ENCODE measurements around the gene PIAS4. TPM values are rescaled to one million over a fixed set of nuclear protein-coding genes. Genes with fewer than 3 reads are reported as not detected.

The PIAS4 gene
- total and polyA plus RNA-seq, 2 donors (not counting 3 experiments of a cell fraction or from before 2014, with no cell fraction given) = 26.2 to 46.2 TPM

DNA sequence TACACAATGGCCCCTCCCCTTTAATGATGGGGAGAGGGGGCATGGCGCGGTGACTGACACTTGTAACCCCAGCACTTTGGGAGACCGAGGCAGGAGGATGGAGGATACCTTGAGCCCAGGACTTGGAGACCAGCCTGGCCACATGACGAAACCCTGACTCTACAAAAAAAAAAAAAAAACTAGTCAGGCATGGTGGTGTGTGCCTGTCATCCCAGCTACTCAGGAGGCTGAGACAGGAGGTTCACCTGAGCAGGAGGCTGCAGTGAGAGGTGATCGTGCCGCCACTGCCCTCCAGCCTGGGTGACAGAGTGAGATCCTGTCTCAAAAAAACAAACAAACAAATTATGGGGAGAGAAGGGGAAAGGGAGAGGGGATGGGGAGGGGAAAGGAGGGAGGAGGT lies 72.9 kb downstream of the PIAS4 start:
- TF ChIP-seq MAX (IDR thresholded peaks at IDR 0.05; ENCODE audit: insufficient read depth, insufficient read length) (no peak), GATA2 (IDR thresholded peaks at IDR 0.05; ENCODE audit: insufficient read depth, insufficient read length, low read depth, low read length) (no peak), MYC (IDR thresholded peaks at IDR 0.05; ENCODE audit: low read depth, low read length) (no peak), EZH2 (IDR thresholded peaks at IDR 0.05; ENCODE audit: borderline replicate concordance, low read depth, low read length, severe bottlenecking) (no peak), FOS (IDR thresholded peaks at IDR 0.05; ENCODE audit: borderline replicate concordance, insufficient read depth, low read length) (no peak), POLR2AphosphoS5 (IDR thresholded peaks at IDR 0.05; ENCODE audit: insufficient read depth, low read depth, low read length) (no peak)
- TF ChIP-seq, protein P1, sequence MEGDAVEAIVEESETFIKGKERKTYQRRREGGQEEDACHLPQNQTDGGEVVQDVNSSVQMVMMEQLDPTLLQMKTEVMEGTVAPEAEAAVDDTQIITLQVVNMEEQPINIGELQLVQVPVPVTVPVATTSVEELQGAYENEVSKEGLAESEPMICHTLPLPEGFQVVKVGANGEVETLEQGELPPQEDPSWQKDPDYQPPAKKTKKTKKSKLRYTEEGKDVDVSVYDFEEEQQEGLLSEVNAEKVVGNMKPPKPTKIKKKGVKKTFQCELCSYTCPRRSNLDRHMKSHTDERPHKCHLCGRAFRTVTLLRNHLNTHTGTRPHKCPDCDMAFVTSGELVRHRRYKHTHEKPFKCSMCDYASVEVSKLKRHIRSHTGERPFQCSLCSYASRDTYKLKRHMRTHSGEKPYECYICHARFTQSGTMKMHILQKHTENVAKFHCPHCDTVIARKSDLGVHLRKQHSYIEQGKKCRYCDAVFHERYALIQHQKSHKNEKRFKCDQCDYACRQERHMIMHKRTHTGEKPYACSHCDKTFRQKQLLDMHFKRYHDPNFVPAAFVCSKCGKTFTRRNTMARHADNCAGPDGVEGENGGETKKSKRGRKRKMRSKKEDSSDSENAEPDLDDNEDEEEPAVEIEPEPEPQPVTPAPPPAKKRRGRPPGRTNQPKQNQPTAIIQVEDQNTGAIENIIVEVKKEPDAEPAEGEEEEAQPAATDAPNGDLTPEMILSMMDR (IDR thresholded peaks at IDR 0.05; ENCODE audit: extremely low read depth in 1 of 2, insufficient read depth in 1 of 2, low read depth in 1 of 2, low read length in 2 of 2) = no peak
- Histone ChIP-seq H3K4me2 (ENCODE audit: insufficient read depth, low read length) (no peak overlapping the region), H3K9me1 (replicated peaks; ENCODE audit: control insufficient read depth, extremely low read depth, insufficient read depth, low read length) (no peaks in the 10 kb centered on the region), H3K27me3 (ENCODE audit: control insufficient read depth in 2 of 2, insufficient read depth in 2 of 2, low read length in 2 of 2) (no peaks in the 10 kb centered on the region), H3K27ac (ENCODE audit: insufficient read depth, low read depth, low read length) (no peak overlapping the region), H3K79me2 (ENCODE audit: control insufficient read depth, insufficient read depth, low read length) (no peaks in the 10 kb centered on the region), H3K9ac (replicated peaks; ENCODE audit: extremely low read depth, insufficient read depth, low read length) (no peak overlapping the region), H2AFZ (ENCODE audit: low read depth, low read length) (no peak overlapping the region), H3K4me3 (replicated peaks in 1 of 3; ENCODE audit: insufficient read depth in 1 of 3, low read depth in 1 of 3, low read length in 3 of 3) (no peak overlapping the region), H3K9me3 (replicated peaks; ENCODE audit: control insufficient read depth, insufficient read depth, low read length) (no peaks in the 10 kb centered on the region), H3K36me3 (ENCODE audit: control insufficient read depth in 2 of 2, extremely low read depth in 1 of 2, insufficient read depth in 2 of 2, low read length in 2 of 2) (no peaks in the 10 kb centered on the region), H3K4me1 (ENCODE audit: control insufficient read depth, extremely low read depth, insufficient read depth, low read length) (peaks cover 4% of the 10 kb centered on the region), H4K20me1 (replicated peaks; ENCODE audit: control insufficient read depth, extremely low read depth, insufficient read depth, low read length) (no peaks in the 10 kb centered on the region)
- DNase-seq (ENCODE audit: low read depth, low spot score) = no peak
- FAIRE-seq = no peak
- POLR2A ChIA-PET = no interaction called here
- intact Hi-C loops (cut with micrococcal nuclease) = no loop called here
- dilution Hi-C loops (cut with MboI; ENCODE audit: extremely low pct_ligation_motif_present, low sequenced_read_pairs) = no loop called here
- no TSS peak for BruUV-seq (replicated peaks)
- CTCF ChIA-PET = interaction anchor here (1.3 kb wide), 1 partner anchor 22 kb away, joined by 3 read pairs; no protein-coding TSS in a partner anchor
